ENCODE data around the gene ATCAY.
"Not testable (repeated sequence)": the region's sequence is repeated elsewhere in the genome, so short reads cannot be mapped to it uniquely, and the experiment has no call there.

ATCAY gene

GRCh38 chr19:3873151-3873550 is 7.3 kb upstream of the ATCAY start:
- no peak overlapping the region for H3K4me3 ChIP-seq (ENCODE audit: low read depth in 1 of 5, low read length in 5 of 5)

GRCh38 chr19:3874695-3875094 is 5.8 kb upstream of the ATCAY start:
- not testable (repeated sequence) for H3K9me3 ChIP-seq (ENCODE audit: control insufficient read depth in 5 of 5, low read length in 5 of 5); H3K4me3 ChIP-seq (ENCODE audit: low read depth in 1 of 5, low read length in 5 of 5); H3K4me1 ChIP-seq (ENCODE audit: control insufficient read depth in 5 of 5, insufficient read depth in 5 of 5, low read length in 5 of 5); H3K27ac ChIP-seq (ENCODE audit: low read depth, low read length); H3K36me3 ChIP-seq (ENCODE audit: control insufficient read depth in 5 of 5, insufficient read depth in 5 of 5, low read length in 5 of 5); H3K9ac ChIP-seq (ENCODE audit: low read length in 5 of 5)
- H3K27me3 ChIP-seq (ENCODE audit: control insufficient read depth in 5 of 5, insufficient read depth in 4 of 5, low read length in 5 of 5): peaks cover 9 to 29% (median 10%) of the 10 kb centered on the region in 5 donors

More at GRCh38 chr19:3873151-3873550, 7.3 kb upstream of the ATCAY start:
- H3K27me3 ChIP-seq (ENCODE audit: control insufficient read depth in 5 of 5, insufficient read depth in 4 of 5, low read length in 5 of 5): peaks cover 13 to 26% (median 18%) of the 10 kb centered on the region in 5 donors
- no peak overlapping the region for H3K9ac ChIP-seq (ENCODE audit: low read length in 5 of 5)
- H3K4me1 ChIP-seq (ENCODE audit: control insufficient read depth in 5 of 5, insufficient read depth in 5 of 5, low read length in 5 of 5): peaks cover 0 to 7% (median 0%) of the 10 kb centered on the region in 5 donors
- no peaks in the 10 kb centered on the region for H3K36me3 ChIP-seq (ENCODE audit: control insufficient read depth in 5 of 5, insufficient read depth in 5 of 5, low read length in 5 of 5)
- H3K27ac ChIP-seq (ENCODE audit: low read depth, low read length): no peak overlapping the region
- peaks cover 0 to 4% (median 0%) of the 10 kb centered on the region in 5 donors for H3K9me3 ChIP-seq (ENCODE audit: control insufficient read depth in 5 of 5, low read length in 5 of 5)

GRCh38 chr19:3879656-3880055 is 829 bp upstream of the ATCAY start:
- Histone ChIP-seq H3K27me3 (ENCODE audit: control insufficient read depth in 5 of 5, insufficient read depth in 4 of 5, low read length in 5 of 5) (peaks cover 25 to 55% (median 32%) of the 10 kb centered on the region in 5 donors), H3K9ac (ENCODE audit: low read length in 5 of 5) (no peak overlapping the region), H3K4me1 (ENCODE audit: control insufficient read depth in 5 of 5, insufficient read depth in 5 of 5, low read length in 5 of 5) (no peaks in the 10 kb centered on the region), H3K27ac (ENCODE audit: low read depth, low read length) (no peak overlapping the region), H3K9me3 (ENCODE audit: control insufficient read depth in 5 of 5, low read length in 5 of 5) (peaks cover 0 to 3% (median 0%) of the 10 kb centered on the region in 5 donors), H3K4me3 (ENCODE audit: low read depth in 1 of 5, low read length in 5 of 5) (no peak overlapping the region), H3K36me3 (ENCODE audit: control insufficient read depth in 5 of 5, insufficient read depth in 5 of 5, low read length in 5 of 5) (no peaks in the 10 kb centered on the region)

DNA sequence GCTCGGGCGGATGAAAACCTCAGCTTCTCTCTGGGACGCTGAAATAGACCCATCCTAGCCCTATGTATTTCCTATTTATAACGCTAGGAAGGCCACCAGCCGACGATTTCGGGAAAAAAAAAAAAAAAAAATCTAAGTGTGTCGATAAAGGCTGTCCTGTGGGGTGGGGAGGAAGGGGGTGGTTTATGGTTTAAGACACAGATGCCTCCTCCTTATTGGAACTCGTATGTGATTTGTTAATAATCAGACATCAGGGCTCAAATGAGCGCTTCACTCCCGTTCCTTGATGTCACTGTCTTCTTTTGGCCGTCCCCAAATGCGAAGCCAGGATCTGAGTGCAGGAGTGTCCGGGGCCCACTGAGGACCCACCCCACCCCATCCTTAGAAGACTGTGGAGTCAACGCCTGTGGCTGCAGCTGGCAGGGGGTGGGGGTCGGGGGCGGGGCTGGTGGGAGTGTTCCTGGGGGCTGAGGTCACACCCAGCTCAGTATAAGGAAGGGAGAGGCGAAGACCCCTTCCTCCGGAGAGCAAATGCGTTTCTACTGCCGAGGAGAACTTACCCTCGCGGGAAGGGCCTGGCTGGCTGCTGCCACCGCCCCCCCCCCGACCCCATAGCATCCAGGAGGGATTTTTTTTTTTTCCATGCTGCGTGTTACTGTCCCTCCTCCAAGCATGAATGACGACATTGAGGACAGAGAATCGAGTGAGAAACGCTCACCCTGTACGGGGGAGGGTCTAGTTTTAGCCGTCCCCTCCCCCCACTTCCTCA is 971 bp downstream of the ATCAY start:
- H3K27me3 ChIP-seq (ENCODE audit: control insufficient read depth in 5 of 5, insufficient read depth in 4 of 5, low read length in 5 of 5): peaks cover 25 to 59% (median 32%) of the 10 kb centered on the region in 5 donors
- H3K4me3 ChIP-seq (ENCODE audit: low read depth in 1 of 5, low read length in 5 of 5): no peak overlapping the region
- H3K9ac ChIP-seq (ENCODE audit: low read length in 5 of 5): no peak overlapping the region
- no peaks in the 10 kb centered on the region for H3K4me1 ChIP-seq (ENCODE audit: control insufficient read depth in 5 of 5, insufficient read depth in 5 of 5, low read length in 5 of 5)
- no peak overlapping the region for H3K27ac ChIP-seq (ENCODE audit: low read depth, low read length)
- no peaks in the 10 kb centered on the region for H3K36me3 ChIP-seq (ENCODE audit: control insufficient read depth in 5 of 5, insufficient read depth in 5 of 5, low read length in 5 of 5)
- peaks cover 0 to 3% (median 0%) of the 10 kb centered on the region in 5 donors for H3K9me3 ChIP-seq (ENCODE audit: control insufficient read depth in 5 of 5, low read length in 5 of 5)

DNA sequence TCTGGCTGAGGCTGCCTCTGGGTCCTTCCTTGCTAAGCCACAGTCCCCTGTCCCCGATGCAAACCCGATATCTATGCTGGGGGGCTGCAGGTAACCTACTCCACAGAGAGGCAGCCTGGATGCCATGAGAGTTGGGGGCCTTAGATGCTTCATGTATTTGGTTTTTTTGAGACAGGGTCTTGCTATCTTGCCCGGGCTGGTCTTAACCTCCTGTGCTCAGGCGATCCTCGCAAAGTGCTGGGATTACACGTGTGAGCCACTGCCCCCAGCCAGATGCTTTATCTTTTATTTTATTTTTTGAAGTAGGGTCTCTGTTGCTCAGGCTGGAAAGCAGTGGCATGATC is 1.5 kb downstream of the ATCAY start:
- Histone ChIP-seq H3K9ac (ENCODE audit: low read length in 5 of 5) (no peak overlapping the region), H3K36me3 (ENCODE audit: control insufficient read depth in 5 of 5, insufficient read depth in 5 of 5, low read length in 5 of 5) (no peaks in the 10 kb centered on the region), H3K9me3 (ENCODE audit: control insufficient read depth in 5 of 5, low read length in 5 of 5) (peaks cover 0 to 3% (median 0%) of the 10 kb centered on the region in 5 donors), H3K4me1 (ENCODE audit: control insufficient read depth in 5 of 5, insufficient read depth in 5 of 5, low read length in 5 of 5) (no peaks in the 10 kb centered on the region), H3K4me3 (ENCODE audit: low read depth in 1 of 5, low read length in 5 of 5) (no peak overlapping the region), H3K27ac (ENCODE audit: low read depth, low read length) (no peak overlapping the region), H3K27me3 (ENCODE audit: control insufficient read depth in 5 of 5, insufficient read depth in 4 of 5, low read length in 5 of 5) (peaks cover 25 to 59% (median 32%) of the 10 kb centered on the region in 5 donors)

GRCh38 chr19:3890591-3890990 is 10.1 kb downstream of the ATCAY start:
- no peaks in the 10 kb centered on the region for H3K4me1 ChIP-seq (ENCODE audit: control insufficient read depth in 5 of 5, insufficient read depth in 5 of 5, low read length in 5 of 5)
- no peaks in the 10 kb centered on the region for H3K9me3 ChIP-seq (ENCODE audit: control insufficient read depth in 5 of 5, low read length in 5 of 5)
- no peak overlapping the region for H3K4me3 ChIP-seq (ENCODE audit: low read depth in 1 of 5, low read length in 5 of 5)

GRCh38 chr19:3893509-3894179 is 13.2 kb downstream of the ATCAY start:
- Histone ChIP-seq H3K27ac (ENCODE audit: low read depth, low read length) (no peak overlapping the region), H3K36me3 (ENCODE audit: control insufficient read depth in 5 of 5, insufficient read depth in 5 of 5, low read length in 5 of 5) (no peaks in the 10 kb centered on the region), H3K9me3 (ENCODE audit: control insufficient read depth in 5 of 5, low read length in 5 of 5) (peaks cover 0 to 6% (median 4%) of the 10 kb centered on the region in 5 donors), H3K4me1 (ENCODE audit: control insufficient read depth in 5 of 5, insufficient read depth in 5 of 5, low read length in 5 of 5) (no peaks in the 10 kb centered on the region), H3K27me3 (ENCODE audit: control insufficient read depth in 5 of 5, insufficient read depth in 4 of 5, low read length in 5 of 5) (peaks cover 0 to 2% (median 0%) of the 10 kb centered on the region in 5 donors), H3K9ac (ENCODE audit: low read length in 5 of 5) (no peak overlapping the region), H3K4me3 (ENCODE audit: low read depth in 1 of 5, low read length in 5 of 5) (no peak overlapping the region)

More at GRCh38 chr19:3890591-3890990, 10.1 kb downstream of the ATCAY start:
- no peak overlapping the region for H3K27ac ChIP-seq (ENCODE audit: low read depth, low read length)
- peaks cover 0 to 3% (median 0%) of the 10 kb centered on the region in 5 donors for H3K27me3 ChIP-seq (ENCODE audit: control insufficient read depth in 5 of 5, insufficient read depth in 4 of 5, low read length in 5 of 5)
- no peak overlapping the region for H3K9ac ChIP-seq (ENCODE audit: low read length in 5 of 5)
- no peaks in the 10 kb centered on the region for H3K36me3 ChIP-seq (ENCODE audit: control insufficient read depth in 5 of 5, insufficient read depth in 5 of 5, low read length in 5 of 5)

- H3K27me3 ChIP-seq (ENCODE audit: control insufficient read depth in 5 of 5, insufficient read depth in 4 of 5, low read length in 5 of 5); H3K36me3 ChIP-seq (ENCODE audit: control insufficient read depth in 5 of 5, insufficient read depth in 5 of 5, low read length in 5 of 5); H3K27ac ChIP-seq (ENCODE audit: low read depth, low read length); H3K9me3 ChIP-seq (ENCODE audit: control insufficient read depth in 5 of 5, low read length in 5 of 5); H3K4me1 ChIP-seq (ENCODE audit: control insufficient read depth in 5 of 5, insufficient read depth in 5 of 5, low read length in 5 of 5); H3K9ac ChIP-seq (ENCODE audit: low read length in 5 of 5); H3K4me3 ChIP-seq (ENCODE audit: low read depth in 1 of 5, low read length in 5 of 5): not testable (repeated sequence)
Observed at GRCh38 chr19:3894959-3895358, 14.5 kb downstream of the ATCAY start.

GRCh38 chr19:3895788-3896187 is 15.3 kb downstream of the ATCAY start:
- Histone ChIP-seq H3K36me3 (ENCODE audit: control insufficient read depth in 5 of 5, insufficient read depth in 5 of 5, low read length in 5 of 5) (no peaks in the 10 kb centered on the region), H3K9me3 (ENCODE audit: control insufficient read depth in 5 of 5, low read length in 5 of 5) (peaks cover 0 to 8% (median 6%) of the 10 kb centered on the region in 5 donors), H3K9ac (ENCODE audit: low read length in 5 of 5) (no peak overlapping the region), H3K27ac (ENCODE audit: low read depth, low read length) (no peak overlapping the region), H3K4me3 (ENCODE audit: low read depth in 1 of 5, low read length in 5 of 5) (no peak overlapping the region), H3K27me3 (ENCODE audit: control insufficient read depth in 5 of 5, insufficient read depth in 4 of 5, low read length in 5 of 5) (peaks cover 0 to 2% (median 0%) of the 10 kb centered on the region in 5 donors), H3K4me1 (ENCODE audit: control insufficient read depth in 5 of 5, insufficient read depth in 5 of 5, low read length in 5 of 5) (no peaks in the 10 kb centered on the region)

DNA sequence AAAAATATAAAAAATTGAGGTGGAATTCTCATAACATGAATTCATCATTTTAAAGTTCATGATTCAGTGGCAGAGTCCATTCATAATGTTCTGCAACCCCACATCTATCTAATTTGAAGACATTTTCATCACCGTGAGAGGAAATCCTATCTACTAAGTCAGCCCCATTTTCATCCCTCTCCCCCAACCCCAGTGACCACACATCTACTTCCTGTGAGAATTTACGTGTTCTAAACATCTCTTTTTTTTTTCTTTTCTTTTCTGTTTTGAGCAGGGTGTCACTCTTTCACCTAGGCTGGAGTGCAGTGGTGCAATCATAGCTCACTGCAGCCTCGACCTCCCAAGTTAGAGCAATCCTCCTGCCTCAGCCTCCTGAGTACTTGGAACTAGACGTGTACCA is 17.5 kb downstream of the ATCAY start:
- Histone ChIP-seq H3K27me3 (ENCODE audit: control insufficient read depth in 5 of 5, insufficient read depth in 4 of 5, low read length in 5 of 5) (peaks cover 0 to 5% (median 0%) of the 10 kb centered on the region in 5 donors), H3K4me3 (ENCODE audit: low read depth in 1 of 5, low read length in 5 of 5) (no peak overlapping the region), H3K9me3 (ENCODE audit: control insufficient read depth in 5 of 5, low read length in 5 of 5) (peaks cover 0 to 8% (median 6%) of the 10 kb centered on the region in 5 donors), H3K4me1 (ENCODE audit: control insufficient read depth in 5 of 5, insufficient read depth in 5 of 5, low read length in 5 of 5) (no peaks in the 10 kb centered on the region), H3K9ac (ENCODE audit: low read length in 5 of 5) (no peak overlapping the region), H3K36me3 (ENCODE audit: control insufficient read depth in 5 of 5, insufficient read depth in 5 of 5, low read length in 5 of 5) (no peaks in the 10 kb centered on the region), H3K27ac (ENCODE audit: low read depth, low read length) (no peak overlapping the region)

All from subcutaneous abdominal adipose tissue (tissue), 5 donors.